A673 (cell line): Measurements from ENCODE around the gene DAB1.

Experiments used
- CTCF ChIP-seq: fragments of 300-800, 200-600 bp; sonication (generic); conservative IDR thresholded peaks from 2 replicates; pipeline ENCODE4 v1.5.1; 2017; ENCODE audit warnings: low read depth, mild to moderate bottlenecking, antibody characterized with exemption, low read length, moderate library complexity, mixed read lengths
- EZH2 ChIP-seq: fragments of 200-600 bp; sonication (generic); IDR thresholded peaks from 2 replicates; pipeline ENCODE4 v1.6.1; 2017; ENCODE audit warnings: borderline replicate concordance, low read depth, mild to moderate bottlenecking, mixed read lengths, antibody characterized with exemption, low read length; ENCODE audit not compliant: poor library complexity, severe bottlenecking

DNA sequence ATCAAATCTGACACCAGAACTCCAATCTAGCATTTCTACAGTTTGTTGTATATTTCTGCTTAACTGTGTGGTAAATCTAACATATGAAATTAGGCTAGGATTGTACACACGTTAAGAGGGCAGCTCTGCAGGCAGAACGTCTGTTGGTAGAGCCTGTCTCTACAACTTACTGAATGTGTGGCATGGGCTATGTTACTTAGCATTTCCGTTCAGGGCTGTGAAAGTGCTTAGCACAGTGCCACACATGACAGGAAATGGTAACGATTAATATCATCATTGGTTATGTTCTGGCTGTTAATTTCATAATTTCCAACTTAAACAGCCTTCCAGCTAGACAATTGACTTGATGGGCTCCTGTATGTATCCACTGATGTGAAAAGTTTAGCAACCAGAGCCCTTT is 448.4 kb downstream of the DAB1 start:
- TF ChIP-seq CTCF: no peak
- no peak for TF ChIP-seq EZH2
